ENCODE measurements around the gene RBM5. TPM values are rescaled to one million over a fixed set of nuclear protein-coding genes. Genes with fewer than 3 reads are reported as not detected.

The RBM5 gene
- total RNA-seq, 1 experiment from 2014 or later, result 98.5 TPM

DNA sequence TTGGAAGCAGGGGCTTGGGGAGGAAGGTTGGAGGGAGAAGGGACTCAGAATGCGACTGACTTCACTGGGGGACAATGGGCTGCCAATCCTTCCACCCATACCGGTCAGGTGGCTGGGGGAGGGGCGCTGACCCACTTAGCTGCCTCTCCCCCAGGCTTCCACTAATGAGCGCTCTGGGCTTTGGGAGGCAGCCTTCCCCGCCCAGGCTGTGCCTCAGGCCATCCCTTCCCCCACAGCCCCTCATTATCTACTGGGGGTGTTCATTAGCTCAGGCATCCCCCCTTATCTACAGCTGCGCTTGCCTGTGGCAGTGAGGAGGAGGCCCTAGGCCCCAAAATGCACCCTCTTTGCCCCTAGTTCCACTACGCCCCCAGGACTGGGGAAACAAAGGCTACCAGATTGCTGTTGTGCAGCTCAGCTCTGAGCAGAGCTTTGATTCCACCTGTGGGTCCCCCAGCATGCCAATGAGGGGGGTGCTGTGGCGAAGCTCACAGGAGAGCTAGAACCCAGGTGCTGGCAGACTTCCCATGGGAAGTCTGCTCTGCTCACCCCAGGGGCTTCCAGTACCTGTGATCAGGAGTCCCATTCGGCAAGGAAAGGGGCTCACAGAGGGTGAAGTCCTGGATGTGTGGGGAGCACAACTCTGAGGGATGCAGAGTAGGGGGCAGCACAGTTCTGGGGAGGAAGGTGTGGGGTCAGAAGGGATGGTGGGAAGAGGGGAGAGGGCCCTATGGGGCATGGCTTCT is 37.0 kb downstream of the RBM5 start:
- peaks cover 7% of the 10 kb centered on the region; the same call in 1 of the 2 replicates for H3K4me1 ChIP-seq
- H3K4me3 ChIP-seq, result no peak overlapping the region
- H3K9me3 ChIP-seq (replicated peaks), result no peaks in the 10 kb centered on the region
- DNase-seq, result no peak
- H3K27me3 ChIP-seq, result no peaks in the 10 kb centered on the region
- H3K36me3 ChIP-seq, result peaks cover 1% of the 10 kb centered on the region
- H3K27ac ChIP-seq, result no peak overlapping the region

DNA sequence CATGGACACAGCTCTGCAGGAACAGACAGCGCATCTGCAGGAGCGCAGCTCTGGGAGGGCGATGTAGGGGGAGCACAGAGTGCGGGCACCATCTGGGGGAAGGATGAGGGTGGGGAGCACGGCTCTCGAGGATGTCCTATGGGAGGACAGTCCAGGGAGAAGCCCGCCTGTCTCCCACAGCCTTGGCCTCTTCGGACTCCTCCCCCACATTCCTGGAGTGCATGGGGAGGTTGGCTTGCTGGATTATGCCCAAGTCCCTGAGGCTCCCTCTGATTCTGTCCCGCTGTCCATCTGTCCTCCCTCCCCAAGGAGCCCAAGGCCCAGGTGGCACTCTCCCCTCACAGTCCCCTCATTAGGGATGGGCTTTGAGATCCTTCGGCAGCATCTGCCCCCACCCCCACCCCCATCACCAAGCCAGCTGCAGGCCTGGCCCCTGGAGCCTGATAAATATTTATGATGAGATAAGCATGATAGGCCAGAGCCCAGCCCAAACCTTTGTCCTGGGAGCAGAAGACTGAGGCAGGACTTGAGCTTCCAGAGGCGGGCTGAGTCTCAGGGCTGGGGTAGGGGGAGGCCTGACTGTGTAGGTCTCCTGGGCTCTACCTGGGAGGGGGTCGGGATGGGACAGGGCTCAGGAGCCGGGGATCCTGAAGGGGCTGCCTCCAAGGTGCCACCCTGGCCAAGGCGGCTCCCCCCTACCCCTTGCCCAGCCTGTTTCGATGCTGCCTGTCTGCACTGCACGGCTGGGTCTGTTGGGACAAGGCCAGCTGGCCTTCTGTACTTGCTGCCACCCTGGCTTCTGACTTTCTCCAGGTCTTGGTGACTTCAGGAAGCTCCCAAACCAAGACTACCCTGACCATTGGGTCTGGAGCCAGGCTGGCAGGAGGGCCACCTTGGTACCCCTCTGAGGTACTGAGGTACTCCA is 37.8 kb downstream of the RBM5 start:
- Histone ChIP-seq H3K4me1 (peaks cover 4% of the 10 kb centered on the region; the same call in 1 of the 2 replicates), H3K4me3 (no peak overlapping the region), H3K27me3 (no peaks in the 10 kb centered on the region), H3K9me3 (replicated peaks) (no peaks in the 10 kb centered on the region), H3K36me3 (no peaks in the 10 kb centered on the region), H3K27ac (no peak overlapping the region)
- DNase-seq, result peak; percentile 36 to 43

- Histone ChIP-seq H3K27ac (no peak overlapping the region), H3K4me3 (no peak overlapping the region), H3K9me3 (replicated peaks) (no peaks in the 10 kb centered on the region), H3K36me3 (no peaks in the 10 kb centered on the region), H3K4me1 (peaks cover 4% of the 10 kb centered on the region; the same call in 1 of the 2 replicates), H3K27me3 (no peaks in the 10 kb centered on the region)
- DNase-seq, result no peak
These were observed 38.6 kb downstream of the RBM5 start for GRCh38 chr3:50127251-50127691.

- peaks cover 4% of the 10 kb centered on the region; the same call in 1 of the 2 replicates for H3K4me1 ChIP-seq
- no peaks in the 10 kb centered on the region for H3K9me3 ChIP-seq (replicated peaks)
- no peak for DNase-seq
These were observed 39.3 kb downstream of the RBM5 start for GRCh38 chr3:50128001-50128400.

GRCh38 chr3:50130436-50130835 is 41.7 kb downstream of the RBM5 start:
- H3K36me3 ChIP-seq, result no peaks in the 10 kb centered on the region

More at GRCh38 chr3:50128001-50128400, 39.3 kb downstream of the RBM5 start:
- no peaks in the 10 kb centered on the region for H3K27me3 ChIP-seq
- no peak overlapping the region for H3K4me3 ChIP-seq
- no peaks in the 10 kb centered on the region for H3K36me3 ChIP-seq
- H3K27ac ChIP-seq, result no peak overlapping the region

DNA sequence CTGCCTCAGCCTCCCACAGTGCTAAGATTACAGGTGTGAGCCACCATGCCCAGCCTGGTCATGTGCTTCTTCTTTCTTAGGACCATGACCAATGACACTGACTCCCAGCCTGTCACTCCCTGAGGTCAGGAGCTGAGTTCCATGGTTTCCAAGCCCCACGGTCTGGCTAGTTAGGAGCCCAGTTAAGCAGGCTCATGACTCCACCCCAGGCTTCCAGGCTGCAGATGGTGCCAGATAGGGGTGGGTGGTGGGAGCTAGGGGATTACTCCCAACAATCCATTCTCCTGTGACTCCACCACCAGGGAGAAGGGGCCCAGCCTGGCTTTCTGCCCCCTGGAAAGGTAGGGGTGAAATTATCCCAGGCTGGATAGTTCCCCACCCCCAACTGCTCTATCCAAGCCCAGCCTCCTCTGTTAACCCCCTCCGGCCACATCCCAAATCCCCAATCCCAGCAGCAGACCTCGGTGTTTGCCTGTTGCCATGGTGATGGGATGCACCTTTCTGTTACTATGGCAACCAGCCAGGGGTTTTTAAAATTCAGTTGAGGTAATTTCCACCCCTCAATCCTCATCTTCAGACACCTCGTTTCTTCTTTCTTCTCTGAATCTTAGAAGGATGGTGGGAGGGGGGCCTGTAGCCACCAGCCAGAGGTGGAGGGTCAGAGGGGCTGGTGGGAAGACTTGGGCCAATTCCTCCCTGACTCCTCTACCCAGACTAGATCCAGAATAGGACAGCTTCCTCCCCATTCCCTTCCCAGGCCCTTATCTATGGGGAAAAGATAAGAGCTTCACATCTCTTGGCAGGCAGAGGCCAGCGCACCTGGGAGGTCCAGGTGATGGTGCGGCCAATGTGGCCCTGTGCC is 43.9 kb downstream of the RBM5 start:
- Histone ChIP-seq H3K27me3 (no peaks in the 10 kb centered on the region), H3K4me3 (no peak overlapping the region), H3K9me3 (replicated peaks) (no peaks in the 10 kb centered on the region), H3K36me3 (no peaks in the 10 kb centered on the region), H3K4me1 (peaks cover 9% of the 10 kb centered on the region; the same call in 1 of the 2 replicates), H3K27ac (no peak overlapping the region)
- no peak for DNase-seq

More at GRCh38 chr3:50130436-50130835, 41.7 kb downstream of the RBM5 start:
- peaks cover 4% of the 10 kb centered on the region; the same call in 1 of the 2 replicates for H3K4me1 ChIP-seq
- no peak for DNase-seq
- H3K4me3 ChIP-seq, result no peak overlapping the region
- no peaks in the 10 kb centered on the region for H3K9me3 ChIP-seq (replicated peaks)
- H3K27ac ChIP-seq, result no peak overlapping the region
- H3K27me3 ChIP-seq, result no peaks in the 10 kb centered on the region

DNA sequence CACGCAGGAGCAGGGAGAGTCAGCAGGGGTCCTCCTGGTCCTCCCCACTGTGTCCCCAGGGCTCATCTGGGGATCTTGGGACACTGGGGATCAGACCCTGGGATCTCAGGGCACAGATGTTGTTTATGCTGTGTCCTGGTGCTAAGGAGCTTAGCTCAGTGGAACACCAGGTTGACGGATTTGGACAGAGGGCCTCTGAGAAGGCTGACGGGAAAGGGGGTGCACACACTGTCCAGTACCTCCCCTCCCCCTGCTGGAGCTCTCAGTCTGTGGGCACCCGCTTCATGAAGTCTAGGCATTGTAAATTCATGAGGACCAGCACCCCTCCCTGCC is 44.5 kb downstream of the RBM5 start:
- Histone ChIP-seq H3K36me3 (no peaks in the 10 kb centered on the region), H3K27ac (no peak overlapping the region), H3K4me1 (peaks cover 13% of the 10 kb centered on the region; the same call in 1 of the 2 replicates), H3K27me3 (no peaks in the 10 kb centered on the region), H3K9me3 (replicated peaks) (no peaks in the 10 kb centered on the region), H3K4me3 (no peak overlapping the region)
- no peak for DNase-seq

- H3K9me3 ChIP-seq (replicated peaks), result no peaks in the 10 kb centered on the region
- H3K27ac ChIP-seq, result no peak overlapping the region
- no peaks in the 10 kb centered on the region for H3K36me3 ChIP-seq
- no peak for DNase-seq
- H3K4me1 ChIP-seq, result peaks cover 24% of the 10 kb centered on the region
- no peak overlapping the region for H3K4me3 ChIP-seq
- no peaks in the 10 kb centered on the region for H3K27me3 ChIP-seq
These were observed 45.6 kb downstream of the RBM5 start for GRCh38 chr3:50134367-50134766.

GRCh38 chr3:50135964-50136363 is 47.2 kb downstream of the RBM5 start:
- no peaks in the 10 kb centered on the region for H3K9me3 ChIP-seq (replicated peaks)
- H3K36me3 ChIP-seq, result no peaks in the 10 kb centered on the region
- no peak for DNase-seq
- no peak overlapping the region for H3K4me3 ChIP-seq
- H3K27me3 ChIP-seq, result no peaks in the 10 kb centered on the region
- no peak overlapping the region for H3K27ac ChIP-seq
- H3K4me1 ChIP-seq, result peaks cover 29% of the 10 kb centered on the region

- DNase-seq, result peak in 1 of 2 experiments; percentile 56
- Histone ChIP-seq H3K27me3 (no peaks in the 10 kb centered on the region), H3K36me3 (no peaks in the 10 kb centered on the region)
These were observed 48.1 kb downstream of the RBM5 start for GRCh38 chr3:50136714-50137405.

GRCh38 chr3:50137531-50137930 is 48.8 kb downstream of the RBM5 start:
- H3K27ac ChIP-seq, result no peak overlapping the region
- no peak overlapping the region for H3K4me3 ChIP-seq
- no peak for DNase-seq
- H3K4me1 ChIP-seq, result peaks cover 29% of the 10 kb centered on the region
- no peaks in the 10 kb centered on the region for H3K27me3 ChIP-seq
- no peaks in the 10 kb centered on the region for H3K36me3 ChIP-seq
- no peaks in the 10 kb centered on the region for H3K9me3 ChIP-seq (replicated peaks)

More at GRCh38 chr3:50136714-50137405, 48.1 kb downstream of the RBM5 start:
- no peak overlapping the region for H3K4me3 ChIP-seq
- peaks cover 29% of the 10 kb centered on the region for H3K4me1 ChIP-seq
- H3K9me3 ChIP-seq (replicated peaks), result no peaks in the 10 kb centered on the region
- no peak overlapping the region for H3K27ac ChIP-seq

GRCh38 chr3:50138266-50139200 is 49.8 kb downstream of the RBM5 start:
- no peak overlapping the region for H3K27ac ChIP-seq
- peak in 1 of 2 experiments; percentile 48 for DNase-seq

GRCh38 chr3:50139308-50139707 is 50.6 kb downstream of the RBM5 start:
- H3K36me3 ChIP-seq, result no peaks in the 10 kb centered on the region
- H3K4me1 ChIP-seq, result peaks cover 29% of the 10 kb centered on the region
- no peaks in the 10 kb centered on the region for H3K9me3 ChIP-seq (replicated peaks)
- no peak for DNase-seq
- no peaks in the 10 kb centered on the region for H3K27me3 ChIP-seq
- H3K4me3 ChIP-seq, result no peak overlapping the region
- H3K27ac ChIP-seq, result no peak overlapping the region

More at GRCh38 chr3:50138266-50139200, 49.8 kb downstream of the RBM5 start:
- no peaks in the 10 kb centered on the region for H3K36me3 ChIP-seq
- H3K9me3 ChIP-seq (replicated peaks), result no peaks in the 10 kb centered on the region
- H3K4me3 ChIP-seq, result no peak overlapping the region
- peaks cover 29% of the 10 kb centered on the region for H3K4me1 ChIP-seq
- no peaks in the 10 kb centered on the region for H3K27me3 ChIP-seq
